ENCODE measurements around the gene MFF.

Gene MFF

DNA sequence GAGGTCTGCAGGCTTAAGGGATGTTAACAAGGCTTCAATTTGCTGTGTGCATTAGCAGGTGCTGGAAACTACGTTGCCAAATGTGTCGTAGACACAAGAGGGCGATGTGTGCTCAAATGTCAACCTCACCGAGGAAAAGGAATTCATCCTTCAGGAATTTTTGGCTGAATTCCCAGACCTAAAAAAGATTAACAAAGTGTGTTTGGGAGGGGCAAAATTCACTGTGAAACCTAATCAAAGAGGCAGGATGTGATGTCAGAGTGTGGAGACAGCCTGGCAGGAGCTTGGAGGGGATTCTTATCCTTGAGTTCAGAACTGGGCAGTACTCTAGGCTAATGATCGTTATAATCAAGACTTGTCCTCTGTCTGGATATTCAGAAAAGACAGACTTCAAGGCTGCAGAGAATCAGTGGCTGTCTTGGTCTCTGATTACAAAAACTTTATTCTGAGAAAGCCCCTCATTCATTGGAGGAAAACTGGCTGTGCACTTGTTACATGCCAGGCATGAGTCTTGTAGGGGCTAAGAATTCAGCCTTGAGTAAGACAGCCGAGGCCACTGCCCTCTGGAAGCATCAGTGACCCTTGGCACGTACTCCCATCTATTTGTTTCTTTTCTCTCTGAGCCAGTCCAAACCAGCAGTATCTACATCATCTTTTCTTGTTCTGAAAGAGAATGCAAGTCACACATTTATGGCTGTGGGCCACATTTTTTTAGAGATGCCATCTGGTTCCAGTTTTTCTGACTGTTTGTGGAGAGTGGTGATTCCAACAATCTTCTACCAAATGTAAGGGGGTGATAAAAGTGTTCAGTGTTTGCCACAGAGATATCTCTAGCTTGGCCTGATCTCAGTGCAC is 81.4 kb downstream of the MFF start:
- DNase-seq (ENCODE audit: low spot score), result peak; percentile 94
